Fibroblast of lung (primary cell): ENCODE results near the gene TLCD3B. TPM values are rescaled to one million over a fixed set of nuclear protein-coding genes. Genes with fewer than 3 reads are reported as not detected.

ENCODE experiments used
- DNase-seq, 2 donors: peaks; one replicate each; pipeline versions ENCODE4 v3.0.0 to v3.0.0-alpha.2; 2010; ENCODE audit warnings: low read depth in 2 of 2
- H2AFZ ChIP-seq: 2 replicates; pipeline ENCODE4 v1.5.1; 2012; ENCODE audit warnings: low read length, control low read depth, inconsistent platforms
- H3K27ac ChIP-seq: 2 replicates; pipeline ENCODE4 v1.5.1; 2011; ENCODE audit warnings: low read length, control low read depth; ENCODE audit not compliant: insufficient read depth
- H3K27me3 ChIP-seq: 2 replicates; pipeline ENCODE4 v1.5.1; 2011; ENCODE audit warnings: mild to moderate bottlenecking, low read length; ENCODE audit not compliant: control insufficient read depth, insufficient read depth
- H3K36me3 ChIP-seq: 2 replicates; pipeline ENCODE4 v1.5.1; 2011; ENCODE audit warnings: low read length; ENCODE audit not compliant: control insufficient read depth, insufficient read depth
- H3K4me1 ChIP-seq: 2 replicates; pipeline ENCODE4 v1.5.1; 2011; ENCODE audit warnings: low read length; ENCODE audit not compliant: control insufficient read depth, insufficient read depth; ENCODE audit errors: extremely low read depth
- H3K4me2 ChIP-seq: 2 replicates; pipeline ENCODE4 v1.5.1; 2011; ENCODE audit warnings: low read length, control low read depth; ENCODE audit not compliant: insufficient read depth; ENCODE audit errors: extremely low read depth
- H3K4me3 ChIP-seq, 4 experiments: fragments of 200-600 bp in 1 of 4; sonication (generic) in 1 of 4; replicated peaks in 1 of 4; 2 replicates each; pipeline ENCODE4 v1.5.1; 2011 to 2016; ENCODE audit warnings: low read length in 4 of 4, low read depth in 3 of 4, mild to moderate bottlenecking in 3 of 4, control low read depth in 2 of 4, inconsistent platforms in 1 of 4, mixed read lengths in 1 of 4; ENCODE audit not compliant: insufficient read depth in 1 of 4; ENCODE audit errors: control extremely low read depth in 1 of 4
- H3K79me2 ChIP-seq: 2 replicates; pipeline ENCODE4 v1.5.1; 2012; ENCODE audit warnings: mild to moderate bottlenecking, low read length, inconsistent platforms; ENCODE audit not compliant: control insufficient read depth, insufficient read depth
- H3K9ac ChIP-seq: 2 replicates; pipeline ENCODE4 v1.5.1; 2011; ENCODE audit warnings: mild to moderate bottlenecking, low read length, control low read depth; ENCODE audit not compliant: insufficient read depth
- H3K9me3 ChIP-seq: 2 replicates; pipeline ENCODE4 v1.5.1; 2012; ENCODE audit warnings: low read depth, low read length; ENCODE audit not compliant: control insufficient read depth, insufficient read depth
- H4K20me1 ChIP-seq: 2 replicates; pipeline ENCODE4 v1.5.1; 2011; ENCODE audit warnings: low read length; ENCODE audit not compliant: control insufficient read depth, insufficient read depth; ENCODE audit errors: extremely low read depth
- CTCF ChIP-seq, 2 donors: IDR thresholded peaks in 1 of 2; conservative IDR thresholded peaks in 1 of 2; 1 replicate in 1 of 2; 2 replicates in 1 of 2; pipeline ENCODE4 v1.5.1; 2011 to 2012; ENCODE audit warnings: low read length in 2 of 2, control low read depth in 1 of 2, inconsistent platforms in 1 of 2, low read depth in 1 of 2, mild to moderate bottlenecking in 1 of 2
- EZH2 ChIP-seq: IDR thresholded peaks from 2 replicates; pipeline ENCODE4 v1.5.1; 2012; ENCODE audit warnings: low read length, control low read depth, mild to moderate bottlenecking; ENCODE audit errors: missing control alignments
- polyA plus RNA-seq, 2 donors: library from polyadenylated mRNA; depleted of rRNA in 1 of 2; stranded (reverse) in 1 of 2; unstranded in 1 of 2; fragments of >200 nt; gene quantifications; 2 replicates each; pipeline ENCODE4 v1.2.1, GENCODE V29; 2011 to 2012; ENCODE audit warnings: missing spikeins in 1 of 2
- total RNA-seq: library from RNA; depleted of rRNA; stranded (reverse); fragments of >200 nt; gene quantifications from 2 replicates; pipeline ENCODE4 v1.2.1, GENCODE V29; 2014

TLCD3B gene
- total and polyA plus RNA-seq, 2 donors (not counting 1 experiment from before 2014, with no cell fraction given): not detected

- H2AFZ ChIP-seq: peak within 1 kb of the TSS; percentile 69
- H3K79me2 ChIP-seq: peaks cover 46% of the 10 kb centered on the region
- no peaks in the 10 kb centered on the region for H3K9me3 ChIP-seq
- TF ChIP-seq EZH2: no peak
- no peak for TF ChIP-seq CTCF (conservative IDR thresholded peaks at IDR 0.05 in 1 of 2, IDR thresholded peaks at IDR 0.05 in 1 of 2; ENCODE audit: low read depth in 1 of 2, low read length in 2 of 2)
- DNase-seq: peak; percentile 98 to 99
- peak within 1 kb of the TSS; percentile 80 to 97 (median 92) for H3K4me3 ChIP-seq
- peak within 1 kb of the TSS; percentile 92 for H3K4me2 ChIP-seq
- H3K9ac ChIP-seq: peak within 1 kb of the TSS; percentile 98
- no peaks in the 10 kb centered on the region for H4K20me1 ChIP-seq
- H3K27me3 ChIP-seq: no peaks in the 10 kb centered on the region
- peaks cover 37% of the 10 kb centered on the region for H3K4me1 ChIP-seq
- H3K27ac ChIP-seq: peak within 1 kb of the TSS; percentile 99
- H3K36me3 ChIP-seq: peaks cover 29% of the 10 kb centered on the region
Measured at GRCh38 chr16:30065102-30065942, 34.3 kb upstream of the TLCD3B start, which contains the start of gene ALDOA. TSS of gene ALDOA (plus strand) at chr16:30065760. CDS start at chr16:30066898, 1,138 bp downstream.

- no peaks in the 10 kb centered on the region for H4K20me1 ChIP-seq
- TF ChIP-seq EZH2 (no peak), CTCF (conservative IDR thresholded peaks at IDR 0.05 in 1 of 2, IDR thresholded peaks at IDR 0.05 in 1 of 2; ENCODE audit: low read depth in 1 of 2, low read length in 2 of 2) (no peak)
- no peaks in the 10 kb centered on the region for H3K9me3 ChIP-seq
- H3K79me2 ChIP-seq: peaks cover 40% of the 10 kb centered on the region
- H3K4me2 ChIP-seq: peak overlapping the region; percentile 92
- H3K36me3 ChIP-seq: peaks cover 23% of the 10 kb centered on the region
- peaks cover 33% of the 10 kb centered on the region for H3K4me1 ChIP-seq
- H2AFZ ChIP-seq: no peak overlapping the region
- H3K27me3 ChIP-seq: no peaks in the 10 kb centered on the region
- H3K9ac ChIP-seq: peak overlapping the region; percentile 98
- H3K4me3 ChIP-seq: peak overlapping the region; percentile 54 to 64 (median 56)
- H3K27ac ChIP-seq: peak overlapping the region; percentile 99
- no peak for DNase-seq
Measured at GRCh38 chr16:30064729-30065101, 33.6 kb upstream of the TLCD3B start.

GRCh38 chr16:30063893-30064728, 33.0 kb upstream of the TLCD3B start:
- TF ChIP-seq CTCF (conservative IDR thresholded peaks at IDR 0.05 in 1 of 2, IDR thresholded peaks at IDR 0.05 in 1 of 2; ENCODE audit: low read depth in 1 of 2, low read length in 2 of 2) (peak; percentile 14 to 20), EZH2 (no peak)
- Histone ChIP-seq H3K4me2 (peak overlapping the region; percentile 92), H3K79me2 (peaks cover 34% of the 10 kb centered on the region), H3K4me3 (peak overlapping the region; percentile 54 to 64 (median 56)), H4K20me1 (no peaks in the 10 kb centered on the region), H3K9me3 (no peaks in the 10 kb centered on the region), H3K27me3 (no peaks in the 10 kb centered on the region), H3K36me3 (peaks cover 17% of the 10 kb centered on the region), H3K27ac (peak overlapping the region; percentile 99), H2AFZ (peak overlapping the region; percentile 74), H3K9ac (peak overlapping the region; percentile 98), H3K4me1 (peaks cover 27% of the 10 kb centered on the region)
- peak; percentile 52 for DNase-seq
